Mesenteric fat pad (tissue), 1 donor: ENCODE measurements around the gene NEURL1B. TPM values are rescaled to one million over a fixed set of nuclear protein-coding genes. Genes with fewer than 3 reads are reported as not detected.

Experiments used
- DNase-seq: peaks from one replicate; pipeline ENCODE4 v3.0.0-alpha.2; 2020; ENCODE audit warnings: low spot score
- total RNA-seq: library from RNA; stranded (reverse); fragmentation: NEBNext Ultra II Directional; extraction: Animal tissue kit (Norgen Biotek cat#: 25700); gene quantifications from one replicate; pipeline ENCODE4 v1.2.1, GENCODE V29; 2021
- donor health status: DM: yes; HTN: yes; CAD: no.

The NEURL1B gene
- total RNA-seq, 1 donor from 2014 or later: 35.8 TPM

DNA sequence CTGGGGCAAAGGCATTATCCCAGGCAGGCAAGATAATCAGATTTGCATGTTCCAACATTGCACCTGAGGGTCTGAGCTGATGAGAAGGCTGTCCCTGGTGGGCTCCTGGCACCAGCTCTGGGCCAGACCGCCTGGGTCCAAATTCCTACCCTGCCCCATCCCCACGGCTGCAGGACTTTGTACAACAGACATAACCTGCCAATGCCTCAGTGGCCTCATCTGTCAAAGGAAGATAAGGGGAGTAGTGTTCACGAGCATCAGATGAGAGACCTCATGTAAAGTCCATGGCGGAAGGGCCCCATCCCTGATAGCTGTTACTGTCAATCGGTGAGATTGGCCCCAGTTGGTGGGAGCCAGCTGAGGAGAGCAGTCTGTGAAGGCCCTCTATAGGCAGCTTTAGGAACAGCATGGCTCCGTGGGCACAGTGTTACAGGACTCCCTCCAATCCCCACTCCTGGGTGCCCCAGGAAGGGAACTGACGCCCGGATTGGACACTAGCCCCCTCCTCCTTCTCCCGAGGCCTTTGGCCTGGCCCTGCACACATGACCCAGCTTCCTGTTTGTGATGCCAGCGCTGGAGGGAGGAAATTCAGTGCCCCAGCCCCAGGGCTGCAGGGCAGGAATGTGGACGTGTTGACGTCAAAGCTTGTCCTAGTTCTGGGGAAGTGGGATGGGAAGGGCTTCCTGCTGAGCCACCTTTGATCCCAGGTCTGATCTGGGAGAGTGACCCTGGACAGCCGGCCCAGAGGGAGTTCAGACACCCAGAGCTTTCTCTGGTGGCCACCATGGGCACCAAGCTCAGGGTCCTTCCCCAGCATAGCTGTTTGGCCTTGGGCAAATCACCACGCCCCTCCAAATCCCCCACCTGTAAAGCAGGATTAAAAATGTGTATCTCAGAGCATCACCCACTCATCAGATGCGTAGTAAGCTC lies 73.7 kb downstream of the NEURL1B start:
- peak; percentile 93 for DNase-seq

DNA sequence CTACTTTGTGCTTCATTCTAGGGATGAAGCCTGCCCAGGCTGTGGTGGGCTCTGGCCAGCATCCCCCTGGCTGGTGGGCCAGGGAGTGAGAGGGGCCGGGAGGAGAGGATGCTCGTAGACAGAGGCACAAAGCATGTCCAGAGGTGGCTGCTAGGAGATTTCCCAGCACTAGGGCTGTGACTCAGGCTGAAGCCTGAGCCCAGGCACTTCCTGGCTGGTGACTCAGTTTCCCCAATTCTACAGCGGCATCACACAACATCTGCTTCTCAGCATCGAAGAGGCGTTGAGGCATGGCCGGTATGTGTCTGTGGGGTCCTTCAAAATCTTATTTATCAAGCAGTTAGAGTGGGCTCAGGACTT lies 74.3 kb downstream of the NEURL1B start:
- DNase-seq: no peak

DNA sequence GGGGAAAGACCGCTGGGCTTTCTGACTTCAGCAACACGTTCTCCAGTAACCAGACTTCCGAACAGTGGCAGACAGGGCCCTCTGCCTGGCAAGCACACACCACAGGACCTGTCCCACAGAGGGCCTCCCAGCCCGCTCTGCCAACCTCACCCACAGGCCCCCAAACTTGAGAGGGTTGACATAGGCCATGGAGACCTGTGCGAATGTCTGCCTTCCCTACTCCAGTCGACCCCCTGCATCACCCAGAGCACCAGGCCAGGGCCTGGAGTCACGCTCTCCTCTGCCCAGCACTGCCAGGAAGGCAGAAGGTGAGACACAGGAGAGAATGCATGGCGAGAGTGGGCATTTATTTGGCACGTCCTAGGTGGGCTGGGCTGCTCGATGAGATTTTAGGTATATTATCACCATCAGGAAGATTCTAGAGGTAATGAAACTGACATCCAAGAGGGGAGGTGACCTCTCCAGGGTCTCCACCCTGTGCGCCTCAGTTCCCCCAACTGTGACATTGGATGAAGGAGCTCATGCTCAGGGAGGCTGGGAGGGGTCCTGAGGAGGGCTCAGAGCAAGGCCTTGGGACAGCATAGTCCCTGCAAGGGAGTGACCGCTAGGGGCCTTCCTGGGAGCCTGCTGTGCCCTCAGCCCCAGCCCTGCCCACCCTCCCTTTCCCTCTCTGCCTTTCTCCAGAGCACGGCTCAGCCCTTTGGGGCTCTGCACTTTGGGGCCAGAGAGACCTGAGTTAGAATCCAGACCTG lies 75.0 kb downstream of the NEURL1B start:
- DNase-seq: no peak

- no peak for DNase-seq
Measured at GRCh38 chr5:172716796-172717313, 75.8 kb downstream of the NEURL1B start.

- DNase-seq: no peak
Measured at GRCh38 chr5:172717481-172718195, 76.6 kb downstream of the NEURL1B start.

DNA sequence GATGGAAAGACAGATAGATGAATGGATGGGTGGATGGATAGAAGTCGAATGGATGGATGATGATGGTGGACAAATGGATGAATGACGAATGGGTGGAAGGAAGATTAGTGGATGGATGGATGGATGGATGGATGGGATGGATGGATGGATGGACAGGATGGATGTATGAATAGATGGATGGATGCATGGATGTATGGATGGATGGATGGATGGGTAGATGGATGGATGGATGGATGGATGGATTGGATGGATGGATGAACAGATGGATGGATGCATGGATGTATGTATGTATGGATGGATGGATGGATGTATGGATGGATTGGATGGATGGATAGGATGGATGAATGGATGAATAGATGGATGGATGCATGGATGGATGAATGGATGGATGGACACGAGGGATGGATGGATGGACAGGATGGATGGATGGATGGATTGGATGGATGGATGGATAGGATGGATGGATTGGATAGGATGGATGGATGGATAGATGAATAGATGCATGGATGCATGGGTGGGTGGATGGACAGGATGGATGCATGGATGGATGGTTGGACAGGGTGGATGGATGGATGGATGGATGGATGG lies 77.6 kb downstream of the NEURL1B start:
- no peak for DNase-seq

GRCh38 chr5:172719211-172719610 lies 78.1 kb downstream of the NEURL1B start:
- no peak for DNase-seq

GRCh38 chr5:172720655-172721054 lies 79.6 kb downstream of the NEURL1B start:
- no peak for DNase-seq

GRCh38 chr5:172721455-172722326 lies 80.6 kb downstream of the NEURL1B start:
- DNase-seq: no peak

- DNase-seq: no peak
Measured at GRCh38 chr5:172722327-172722815, 81.3 kb downstream of the NEURL1B start.

- no peak for DNase-seq
Measured at GRCh38 chr5:172723508-172723907, 82.4 kb downstream of the NEURL1B start.

- DNase-seq: no peak
Measured at GRCh38 chr5:172724242-172725183, 83.5 kb downstream of the NEURL1B start.

- no peak for DNase-seq
Measured at GRCh38 chr5:172725273-172725672, 84.2 kb downstream of the NEURL1B start.

DNA sequence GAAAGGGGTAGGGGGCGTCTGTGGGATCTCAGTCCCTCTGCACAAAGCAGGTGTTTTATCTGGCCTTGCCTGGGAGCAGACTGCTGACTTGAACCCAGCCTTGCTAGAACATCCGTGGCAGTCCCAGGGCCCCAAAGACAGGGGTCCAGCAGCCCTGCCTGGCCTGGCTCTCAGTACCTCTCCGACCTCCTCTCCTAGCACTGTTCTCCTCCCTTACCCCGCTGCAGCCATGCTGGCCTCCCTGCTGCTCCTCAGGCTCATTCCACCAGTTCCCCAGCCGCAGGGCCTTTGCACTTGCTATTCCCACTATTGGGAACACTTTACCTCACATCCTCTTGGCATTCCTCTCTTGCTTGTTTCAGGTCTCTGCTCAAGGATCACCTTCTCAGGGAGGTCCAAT lies 84.7 kb downstream of the NEURL1B start:
- no peak for DNase-seq

GRCh38 chr5:172726966-172727365 lies 85.9 kb downstream of the NEURL1B start:
- DNase-seq: no peak

DNA sequence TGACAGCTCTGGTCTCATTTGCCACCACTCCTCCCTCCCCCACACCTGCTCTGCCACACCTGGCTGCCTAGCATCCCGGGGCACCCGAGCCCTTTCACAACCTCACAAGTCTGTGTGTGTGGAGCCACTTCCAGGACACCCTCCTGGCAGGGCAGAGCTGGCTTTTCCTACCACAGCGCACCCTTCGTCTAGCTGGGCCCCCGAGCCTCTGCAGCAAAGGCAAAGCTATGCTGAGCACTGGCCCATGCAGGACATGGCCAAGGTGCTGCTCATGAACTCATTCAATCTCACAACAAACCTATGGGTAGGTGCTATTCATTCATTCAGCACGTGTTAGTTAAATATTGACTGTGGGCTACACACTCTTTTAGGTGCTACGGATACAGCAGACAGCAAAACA lies 86.5 kb downstream of the NEURL1B start:
- no peak for DNase-seq

GRCh38 chr5:172728481-172729241 lies 87.6 kb downstream of the NEURL1B start:
- DNase-seq: no peak

- DNase-seq: no peak
Measured at GRCh38 chr5:172729588-172729987, 88.5 kb downstream of the NEURL1B start.
